DMS79 (cell line): ENCODE measurements around the gene EFEMP1.

Experiments used
- DNase-seq: peaks from one replicate; lab custom pipeline; 2025; lab: John Stamatoyannopoulos, UW

Gene EFEMP1

DNA sequence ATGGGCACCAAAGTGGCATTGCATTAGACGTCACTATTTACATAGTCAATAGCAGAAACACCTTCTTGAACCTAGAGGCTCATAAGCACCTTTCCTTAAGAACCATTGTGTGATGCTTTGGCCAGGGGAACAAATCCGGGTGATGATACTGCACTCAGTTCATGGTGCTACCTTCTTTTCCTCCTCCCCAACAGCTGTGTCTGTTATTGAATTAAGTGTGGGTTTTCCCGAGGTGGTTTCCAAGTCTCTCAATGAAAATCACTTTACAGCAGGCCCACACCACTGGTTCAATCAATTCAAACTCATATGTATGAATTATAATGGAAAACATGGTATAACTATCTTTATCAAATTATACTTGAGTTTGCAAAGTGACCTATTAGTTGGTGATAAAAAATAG is 9.3 kb upstream of the EFEMP1 start:
- DNase-seq, result no peak

DNA sequence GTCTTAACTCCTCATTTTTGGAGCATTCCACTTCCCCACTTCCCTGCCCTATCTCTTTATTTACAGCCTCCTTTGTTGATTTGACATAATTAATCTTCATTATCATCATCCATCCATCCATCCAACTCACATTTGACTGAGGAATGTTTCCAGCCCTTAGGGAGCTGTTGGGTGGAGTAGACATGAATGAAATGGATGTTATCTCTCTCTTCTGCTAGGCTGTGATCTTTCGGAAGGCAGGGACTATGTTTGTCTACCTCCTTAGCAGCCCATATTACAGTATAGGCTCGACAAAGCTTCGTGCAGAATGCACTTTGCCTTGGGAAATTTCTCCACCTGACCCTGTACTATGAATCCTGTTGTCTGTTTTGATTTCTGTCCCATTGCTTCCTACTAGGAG is 7.7 kb upstream of the EFEMP1 start:
- DNase-seq, result no peak

DNA sequence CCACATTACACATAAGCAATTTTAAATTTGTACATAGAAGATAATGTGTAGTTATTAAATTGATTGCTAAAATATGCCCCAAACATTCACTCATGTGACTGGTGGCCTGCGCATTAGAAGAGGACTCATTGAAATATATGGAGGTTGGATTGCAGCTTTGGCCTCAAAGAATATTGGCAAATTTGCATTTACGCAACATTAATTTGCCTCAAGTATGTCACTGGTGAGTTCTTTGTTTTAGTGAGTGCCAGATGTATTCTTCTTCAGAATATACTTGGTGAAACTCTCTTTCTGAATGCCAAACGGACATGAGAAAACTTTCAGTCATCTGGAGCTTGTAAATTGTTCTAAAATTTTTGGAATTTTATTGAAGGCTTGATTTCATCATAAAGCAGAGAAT is 5.9 kb upstream of the EFEMP1 start:
- no peak for DNase-seq

DNA sequence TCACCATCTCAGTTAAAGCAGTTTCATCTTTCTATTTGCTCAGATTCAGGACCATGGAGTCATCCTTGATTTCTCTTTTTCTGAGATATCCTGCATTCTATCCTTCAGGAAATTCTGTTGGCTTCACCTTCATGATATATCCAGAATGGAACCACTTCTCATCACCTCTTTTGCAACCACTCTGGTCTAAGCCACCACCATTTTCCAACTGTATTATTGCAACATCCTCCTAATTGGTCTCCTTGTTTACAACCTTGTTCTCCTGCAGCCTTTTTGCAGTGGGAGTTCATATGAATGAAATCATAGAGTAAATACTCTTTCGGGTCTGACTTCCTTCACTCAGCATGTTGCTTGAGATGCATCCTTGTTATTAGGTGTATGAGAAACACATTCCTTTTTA is 3.4 kb upstream of the EFEMP1 start:
- DNase-seq, result no peak

DNA sequence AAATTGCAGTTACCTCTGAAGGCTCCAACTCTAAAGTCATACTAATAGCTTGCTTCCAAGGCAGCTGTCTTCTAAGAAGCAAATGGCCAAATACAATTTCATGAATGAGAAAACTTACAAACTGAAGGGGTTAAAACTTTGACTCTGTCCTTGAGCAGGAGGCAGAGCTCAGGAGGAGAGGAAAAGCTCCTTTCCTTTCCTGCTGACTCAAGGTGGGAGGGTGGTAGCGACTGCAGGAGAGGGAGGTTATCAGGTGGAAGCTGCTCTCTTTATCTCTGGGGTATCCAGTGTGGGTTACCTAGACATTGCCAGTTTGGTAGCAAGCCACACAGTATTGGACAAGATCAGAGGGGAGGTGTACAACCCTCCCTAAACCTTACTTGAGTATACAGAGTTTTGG is 2.7 kb upstream of the EFEMP1 start:
- DNase-seq, result no peak

DNA sequence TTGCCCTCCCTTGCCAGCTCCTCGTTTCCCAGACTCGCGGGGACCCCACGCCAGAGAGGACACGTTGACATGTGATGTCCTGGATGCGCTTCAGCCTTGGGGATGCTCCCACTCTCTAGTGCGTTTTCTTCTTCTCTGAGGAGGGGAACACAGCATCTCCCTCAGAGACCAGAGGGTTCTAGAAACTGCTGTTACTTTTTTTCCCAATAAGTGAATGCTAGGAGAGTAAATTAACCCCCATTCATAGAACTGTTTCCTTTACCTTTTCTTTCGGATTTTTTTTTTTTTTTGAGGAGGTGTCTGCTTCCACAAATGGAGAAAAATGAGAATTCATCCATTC is 370 bp upstream of the EFEMP1 start:
- no peak for DNase-seq

DNA sequence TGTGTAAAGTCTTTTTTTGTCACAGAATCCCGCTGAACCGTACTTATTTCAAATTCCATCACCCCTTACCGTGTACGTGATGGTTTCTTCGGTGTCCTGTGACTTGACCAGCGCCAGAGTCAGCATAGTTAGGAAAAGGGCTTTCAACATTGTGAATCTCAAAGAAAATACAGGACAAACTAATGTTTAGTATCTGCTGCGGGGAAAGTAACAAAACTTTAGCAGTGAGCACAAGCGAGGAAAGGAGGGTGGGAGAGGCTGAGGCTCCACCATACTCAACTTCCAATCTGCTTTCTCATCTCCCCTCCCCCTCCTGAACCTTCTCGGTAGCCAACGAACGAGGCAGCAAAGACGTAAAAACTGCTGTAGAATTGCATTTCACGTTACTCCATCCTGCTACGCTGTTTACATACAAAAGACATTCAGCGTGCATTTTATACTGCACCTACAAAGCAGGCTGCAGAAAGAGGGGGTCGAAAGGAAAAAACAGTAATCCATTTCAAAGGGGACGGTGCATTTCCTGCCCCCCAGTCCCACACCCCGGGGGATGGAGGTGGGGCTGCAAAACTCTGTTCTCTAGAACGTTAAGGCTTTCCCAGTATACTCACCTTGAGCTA is 1.2 kb downstream of the EFEMP1 start:
- no peak for DNase-seq

DNA sequence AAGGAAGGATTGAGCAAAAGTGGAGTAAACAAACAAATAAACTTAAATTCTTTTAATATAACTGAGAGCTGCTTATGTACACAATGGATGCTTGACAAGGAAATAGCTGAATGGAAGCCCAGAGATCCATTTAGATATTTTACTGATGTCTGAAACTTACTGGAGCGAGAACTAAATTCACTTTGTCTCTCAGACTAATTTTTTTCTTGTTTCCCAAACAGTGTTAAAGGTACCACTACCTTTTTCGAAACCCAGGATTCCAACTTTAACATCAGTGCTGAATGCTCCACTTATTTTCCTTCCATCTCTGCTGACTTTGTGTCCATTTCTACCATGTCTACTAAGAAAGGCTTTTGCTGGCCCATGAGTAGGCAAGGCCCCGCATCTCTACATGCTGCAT is 4.0 kb downstream of the EFEMP1 start:
- DNase-seq, result no peak

DNA sequence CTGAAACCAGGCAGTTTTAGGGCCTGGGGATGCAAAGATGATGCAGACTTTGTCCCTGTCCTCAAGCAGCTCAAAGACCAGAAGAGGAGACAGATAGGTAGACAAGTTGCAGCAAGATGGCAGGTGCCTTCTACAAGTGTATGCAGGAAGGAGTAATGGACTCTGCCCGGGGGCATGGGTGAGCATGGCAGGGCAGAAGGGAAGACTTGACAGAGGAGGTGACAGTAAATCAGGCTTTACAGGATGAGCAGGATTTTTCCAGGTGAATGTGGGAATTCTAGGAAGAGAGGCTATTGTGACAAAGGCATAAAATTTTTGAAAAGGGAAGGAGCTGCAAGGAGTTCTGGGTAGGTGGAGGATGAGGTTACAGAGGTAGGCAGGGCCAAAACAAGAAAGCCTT is 4.7 kb downstream of the EFEMP1 start:
- DNase-seq, result no peak

DNA sequence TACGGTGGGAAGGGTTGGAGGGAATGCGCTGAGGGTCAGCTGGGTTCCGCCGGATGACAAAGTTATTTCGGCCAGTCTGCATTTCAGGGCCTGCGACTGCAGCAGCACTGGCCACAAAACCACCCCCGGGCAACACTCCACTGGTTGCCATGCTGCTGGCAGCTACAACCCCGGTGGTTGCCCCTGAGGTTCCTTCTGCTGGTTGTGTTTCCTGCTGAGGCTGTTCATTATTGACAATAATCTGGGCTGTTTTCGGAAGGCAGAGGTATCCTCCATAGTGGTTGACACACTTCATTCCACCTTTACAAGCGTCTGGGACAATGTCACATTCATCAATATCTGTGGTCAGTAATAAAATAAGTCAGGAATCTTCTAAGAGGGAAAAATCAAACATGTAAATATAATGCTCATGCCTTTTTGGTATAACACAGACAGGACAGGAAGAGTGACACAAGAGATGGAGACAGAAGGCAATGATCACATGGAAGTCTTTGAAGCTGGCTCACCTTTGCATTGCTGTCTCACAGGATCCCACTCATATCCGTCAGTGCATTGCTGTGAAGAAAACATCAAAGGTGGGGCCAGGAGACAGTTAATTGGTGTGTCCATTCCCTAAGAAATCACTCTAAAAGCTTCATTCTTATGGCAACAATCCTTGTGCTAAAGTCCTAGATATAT is 5.7 kb downstream of the EFEMP1 start:
- DNase-seq, result no peak

DNA sequence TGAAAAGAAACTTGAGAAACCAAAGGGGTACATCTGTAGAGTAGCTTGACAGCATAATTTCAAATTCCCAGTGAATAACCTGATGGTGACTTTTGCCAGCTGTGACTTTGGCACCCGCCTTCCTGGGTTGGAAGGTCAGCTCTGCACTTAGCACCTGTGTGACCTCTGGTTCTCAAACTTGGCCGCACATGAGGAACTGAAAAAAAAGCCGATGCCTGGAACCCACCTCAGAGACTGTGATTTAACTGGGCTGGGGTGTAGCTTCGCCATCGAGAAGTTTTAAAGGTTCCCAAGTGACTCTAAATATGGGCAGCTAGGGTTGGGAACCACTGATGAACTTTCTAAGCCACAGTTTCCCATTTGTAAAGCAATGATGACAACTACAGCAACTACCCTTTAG is 6.5 kb downstream of the EFEMP1 start:
- no peak for DNase-seq

DNA sequence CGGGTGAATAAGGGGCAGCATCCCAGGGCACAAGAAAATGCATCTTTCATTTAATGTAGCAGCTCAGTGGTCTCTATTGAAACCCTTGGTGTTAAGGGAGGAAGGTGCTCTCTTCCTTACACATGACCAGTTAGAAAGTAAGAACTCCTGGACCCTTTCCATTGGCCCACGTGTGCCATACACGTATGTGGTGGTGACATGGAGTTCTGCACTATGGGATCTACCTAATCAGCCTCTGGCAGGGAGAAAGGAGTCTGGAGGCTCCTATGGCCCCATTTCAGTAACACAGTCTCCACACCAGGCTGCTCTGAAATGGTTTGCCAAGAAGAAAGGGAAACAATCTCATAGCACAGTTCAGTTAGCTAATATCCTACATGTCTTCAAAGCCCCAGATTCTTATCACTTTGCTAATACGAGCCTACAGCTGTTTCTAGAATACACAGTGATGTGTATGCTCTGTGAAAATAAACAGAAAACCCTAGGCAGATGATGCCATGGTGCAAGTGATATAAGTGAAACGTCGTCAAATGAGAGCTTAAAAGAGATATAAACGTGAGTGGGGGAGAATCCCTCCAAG is 7.0 kb downstream of the EFEMP1 start:
- no peak for DNase-seq

DNA sequence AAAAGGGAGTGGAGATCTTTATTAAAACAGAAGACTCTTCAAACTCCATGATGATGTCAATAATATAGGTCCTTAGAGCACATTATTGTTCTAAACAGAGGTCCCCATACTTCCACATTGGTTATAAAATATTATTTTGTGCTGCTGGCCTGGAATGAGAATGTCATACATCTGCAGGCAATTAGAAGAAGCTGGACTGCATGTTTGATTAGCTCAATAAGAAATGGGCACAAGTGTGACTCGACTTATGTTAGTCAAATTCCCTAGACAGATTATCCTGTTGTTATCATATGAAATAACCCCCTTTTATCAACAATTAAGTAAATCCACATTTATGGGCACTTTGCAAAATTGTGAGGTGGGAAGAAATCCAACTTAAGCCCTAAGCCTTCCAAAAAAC is 8.8 kb downstream of the EFEMP1 start:
- DNase-seq, result no peak

DNA sequence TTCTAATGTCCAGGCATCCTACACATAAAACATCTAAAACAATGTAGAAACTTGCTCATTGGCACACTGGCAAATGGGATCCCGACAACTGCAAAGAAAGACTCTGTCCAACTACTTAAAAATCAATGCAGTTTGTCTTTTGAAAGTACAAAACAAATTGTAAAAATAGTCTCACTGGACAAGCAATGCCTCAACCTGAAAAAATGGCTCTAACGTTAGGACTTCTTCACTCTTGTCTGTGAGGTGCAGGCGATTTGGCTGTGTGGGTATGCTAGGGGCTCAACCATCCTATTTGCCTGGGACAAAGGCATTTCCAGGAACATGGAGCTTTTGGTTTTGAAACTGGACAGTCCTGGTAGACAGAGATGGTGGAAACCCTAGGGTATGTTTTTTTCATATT is 10.7 kb downstream of the EFEMP1 start:
- DNase-seq, result no peak

DNA sequence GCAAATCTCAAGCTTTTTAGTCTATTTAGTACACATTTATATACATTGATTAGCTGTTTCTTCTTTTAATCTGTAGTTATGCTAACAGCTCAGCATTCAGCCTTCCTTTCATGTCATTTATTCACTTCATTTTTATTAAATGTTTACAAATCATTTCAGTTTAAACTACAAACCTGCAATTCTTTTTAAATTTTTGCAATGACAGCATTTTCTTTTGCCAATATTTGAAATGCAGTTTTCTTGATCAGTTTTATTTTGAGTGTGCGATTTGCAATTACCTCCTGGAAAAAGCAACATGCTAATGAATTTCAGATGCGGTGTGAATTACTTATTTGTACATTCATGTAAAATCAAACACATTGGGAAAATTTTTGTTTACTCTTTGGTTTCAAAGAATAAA is 13.5 kb downstream of the EFEMP1 start:
- DNase-seq, result no peak

DNA sequence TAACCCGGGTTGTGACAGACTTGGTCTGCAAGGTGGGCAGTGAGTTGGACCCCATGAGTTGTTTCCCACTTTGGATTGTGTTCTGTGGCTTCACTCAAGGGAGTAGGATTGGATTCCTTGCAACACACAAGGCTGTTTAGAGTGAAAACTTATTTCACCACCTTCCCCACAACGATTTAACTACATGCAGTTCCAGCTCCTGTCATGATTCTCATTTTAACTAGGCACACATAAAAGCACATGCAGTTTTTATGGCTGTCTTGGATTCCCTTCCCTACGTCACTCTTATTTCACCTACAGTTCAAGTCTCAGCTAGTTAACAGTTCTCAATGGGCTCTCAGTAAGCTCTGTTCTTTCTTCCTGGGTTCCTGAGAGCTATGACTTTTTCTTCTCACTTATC is 15.9 kb downstream of the EFEMP1 start:
- DNase-seq, result no peak

DNA sequence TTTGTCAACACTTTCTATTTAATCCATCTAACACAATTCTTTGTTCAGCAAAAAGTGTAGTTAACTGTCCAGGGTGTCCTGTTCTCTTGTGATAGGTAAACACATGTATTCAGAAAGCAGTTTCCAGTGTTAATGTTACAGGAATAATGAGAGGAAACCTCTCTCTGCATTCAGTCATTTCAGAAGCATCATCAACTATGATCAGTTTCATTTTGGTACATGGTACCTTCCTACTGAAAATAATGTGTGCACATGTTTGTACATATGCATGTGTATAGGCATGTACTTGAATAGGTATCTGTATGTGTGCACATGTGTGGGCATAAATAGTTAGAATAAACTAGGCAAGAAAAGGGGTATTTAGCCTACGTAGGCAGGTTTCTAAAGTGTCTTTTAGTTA is 16.6 kb downstream of the EFEMP1 start:
- DNase-seq, result no peak

DNA sequence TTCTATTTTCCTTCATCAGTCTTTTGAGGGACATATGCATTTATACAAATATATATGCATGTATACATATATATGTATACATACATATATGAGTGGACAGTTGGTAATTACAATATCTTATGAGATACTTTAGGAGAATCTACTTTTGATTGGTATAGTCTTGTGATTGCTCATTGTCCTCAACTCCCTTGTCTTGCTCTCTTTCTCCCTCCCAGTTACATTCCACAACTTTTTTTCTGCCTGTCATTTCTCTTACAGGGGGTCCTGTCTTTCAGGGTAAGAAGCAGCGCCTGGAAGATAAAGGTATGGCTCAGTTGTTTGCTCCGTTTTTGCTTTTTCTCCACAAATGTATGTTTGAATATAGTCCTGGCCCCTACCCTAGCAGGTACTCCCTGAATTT is 19.9 kb downstream of the EFEMP1 start:
- no peak for DNase-seq

DNA sequence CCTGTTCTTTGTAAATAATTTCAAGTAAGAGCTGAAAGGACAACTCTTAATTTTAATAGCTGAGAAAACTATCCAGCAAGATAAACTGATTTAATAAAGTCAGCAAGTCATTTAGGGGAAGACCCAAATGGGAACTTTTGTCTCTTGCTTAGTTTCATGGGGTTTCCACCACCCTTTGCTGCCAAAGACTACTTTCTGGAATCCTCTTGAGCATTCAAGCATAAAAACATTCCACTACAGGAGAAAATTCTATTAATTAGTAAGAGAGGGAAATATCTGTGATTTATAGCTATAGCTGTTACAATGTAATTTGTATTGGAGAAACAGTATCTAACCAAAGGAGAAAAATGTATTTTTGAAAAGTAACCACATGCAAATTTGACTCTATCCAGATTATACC is 20.6 kb downstream of the EFEMP1 start:
- no peak for DNase-seq

DNA sequence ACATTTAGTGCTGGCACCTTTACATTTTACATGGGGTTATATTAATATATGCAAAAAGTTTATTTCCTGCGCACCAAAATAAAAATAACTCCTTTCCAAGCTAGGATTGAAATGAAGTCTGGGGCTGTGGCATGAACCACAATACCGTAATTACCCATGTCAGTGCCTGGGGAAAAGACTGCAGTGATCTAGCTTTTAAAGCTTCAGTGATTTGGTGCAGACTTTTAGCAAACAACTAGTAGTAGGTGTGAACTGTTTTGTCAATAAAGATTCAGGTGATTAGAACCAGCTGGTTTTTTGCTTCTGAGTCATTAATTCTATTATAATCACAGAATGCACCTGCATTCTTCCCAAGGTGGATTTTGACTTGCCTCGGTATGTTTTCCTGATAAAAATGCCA is 21.2 kb downstream of the EFEMP1 start:
- DNase-seq, result no peak

DNA sequence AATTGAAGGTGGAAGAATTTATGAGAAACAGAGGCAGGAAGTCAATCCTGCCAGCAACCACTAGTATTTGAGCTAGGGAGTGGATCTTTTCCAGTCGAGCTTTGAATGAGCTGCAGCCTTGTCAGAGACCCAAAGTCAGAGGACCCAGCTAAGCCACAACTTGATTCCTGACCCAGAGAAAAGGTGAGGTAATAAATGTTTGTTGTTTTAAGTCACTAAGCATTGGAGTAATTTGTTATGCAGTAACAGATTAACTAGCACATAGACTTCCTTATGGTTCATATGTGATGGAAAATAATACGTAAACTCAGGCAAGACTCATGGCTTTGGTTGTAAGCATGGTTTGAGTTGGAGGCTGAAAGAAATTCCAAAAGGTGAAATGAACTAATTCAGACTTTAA is 21.6 kb downstream of the EFEMP1 start:
- DNase-seq, result no peak

DNA sequence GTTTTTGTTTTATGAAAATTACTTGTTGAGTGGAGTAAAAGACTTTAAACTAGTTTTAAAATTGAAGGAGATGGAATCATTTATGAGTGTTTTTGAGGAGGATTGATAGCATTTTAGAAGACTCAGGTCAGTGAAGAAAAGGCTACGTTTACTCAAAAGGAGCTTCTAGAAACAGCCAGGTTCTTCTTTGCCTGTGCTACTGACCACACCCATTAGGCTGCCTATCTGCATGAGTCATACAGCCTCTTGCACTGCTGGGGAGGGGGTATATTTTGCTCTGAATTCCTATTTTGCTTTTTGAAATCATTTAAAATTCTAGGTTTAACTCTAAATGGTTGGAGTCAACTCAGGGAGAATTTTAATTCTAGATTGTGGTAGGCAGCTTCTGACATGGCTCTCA is 22.3 kb downstream of the EFEMP1 start:
- no peak for DNase-seq

DNA sequence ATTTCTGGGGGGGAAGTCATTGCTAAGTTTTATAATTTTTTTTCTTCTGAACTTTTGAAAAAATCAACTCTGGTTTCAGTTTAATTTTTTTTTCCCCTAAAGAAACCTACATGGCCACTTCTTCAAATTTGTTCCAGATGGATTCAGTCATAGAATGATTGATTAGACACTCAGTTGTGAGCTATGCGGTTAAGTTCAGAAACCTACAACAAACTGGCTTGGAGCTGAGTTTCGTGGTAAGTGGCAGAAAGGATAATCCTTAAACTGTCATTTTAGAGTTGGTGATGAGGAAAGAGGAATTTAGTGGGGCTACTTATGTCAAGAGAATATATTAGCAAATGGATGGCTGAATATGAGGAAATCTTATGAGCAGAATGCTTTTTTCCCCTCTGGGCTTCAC is 23.7 kb downstream of the EFEMP1 start:
- no peak for DNase-seq

DNA sequence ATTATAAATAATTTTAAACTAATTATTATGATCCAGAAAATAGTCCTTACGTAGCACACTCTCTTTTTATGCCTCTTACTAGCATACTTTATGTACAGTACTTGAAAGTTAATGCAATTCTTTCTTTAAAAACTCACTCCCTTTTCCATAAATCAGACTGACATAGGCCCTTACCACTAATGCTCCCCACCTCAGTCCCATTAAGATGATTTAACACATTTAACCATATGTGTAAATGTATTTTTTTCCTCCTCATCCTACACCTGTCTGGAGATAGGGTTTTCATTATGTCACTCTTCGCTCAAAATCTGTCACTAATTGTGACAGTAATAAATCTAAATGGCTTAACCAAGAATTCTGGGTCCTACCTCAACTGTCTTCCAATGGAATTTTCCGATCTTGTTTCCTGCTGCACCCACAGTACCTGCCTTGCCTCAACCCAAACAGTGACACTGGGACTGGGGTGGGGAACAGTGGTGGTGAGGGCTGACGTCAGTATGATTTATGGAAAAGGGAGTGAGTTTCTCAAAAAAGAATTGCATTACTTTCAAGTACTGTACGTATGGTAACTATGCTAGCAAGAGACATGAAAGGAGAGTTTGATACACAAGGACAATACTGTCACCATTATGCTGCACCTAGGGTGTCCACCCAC is 25.1 kb downstream of the EFEMP1 start:
- no peak for DNase-seq
